CD4-positive, CD25-positive, alpha-beta regulatory T cell (primary cell): Measurements from ENCODE around the gene TSPEAR. TPM values are rescaled to one million over a fixed set of nuclear protein-coding genes. Genes with fewer than 3 reads are reported as not detected.
A peak's percentile ranks its signal among the peaks of the same experiment; 100 is the strongest.

Experiments
- ATAC-seq, 2 donors: fragments of 150-1000 bp; cut with Tn5 transposase; one replicate each; pipeline ENCODE4 v1.10.0; 2021; ENCODE audit warnings: low read depth in 2 of 2, moderate number of reproducible peaks in 2 of 2, moderate library complexity in 1 of 2
- DNase-seq, 3 donors: peaks; one replicate each; pipeline versions ENCODE4 v3.0.0 to v3.0.0-alpha.2; 2012 to 2022; ENCODE audit warnings: mixed read lengths in 1 of 3
- H3K27ac ChIP-seq: one replicate; pipeline ENCODE4 v1.7.0; 2013; ENCODE audit warnings: mild to moderate bottlenecking, low read length; ENCODE audit not compliant: insufficient read depth, poor library complexity, severe bottlenecking
- H3K27me3 ChIP-seq: one replicate; pipeline ENCODE4 v1.7.0; 2013; ENCODE audit warnings: low read length; ENCODE audit not compliant: control insufficient read depth, insufficient read depth
- H3K36me3 ChIP-seq: one replicate; pipeline ENCODE4 v1.7.0; 2013; ENCODE audit warnings: mild to moderate bottlenecking, low read length, moderate library complexity; ENCODE audit not compliant: control insufficient read depth, insufficient read depth
- H3K4me1 ChIP-seq: 2 replicates; pipeline ENCODE4 v1.7.0; 2013; ENCODE audit warnings: mild to moderate bottlenecking, low read length; ENCODE audit not compliant: insufficient read depth, control insufficient read depth, poor library complexity, severe bottlenecking
- H3K4me3 ChIP-seq: one replicate; pipeline ENCODE4 v1.7.0; 2013; ENCODE audit warnings: low read depth, mild to moderate bottlenecking, low read length, moderate library complexity
- H3K9me3 ChIP-seq, 2 experiments: 1 replicate in 1 of 2; 2 replicates in 1 of 2; pipeline ENCODE4 v1.7.0; 2013; ENCODE audit warnings: low read length in 2 of 2, mild to moderate bottlenecking in 1 of 2, moderate library complexity in 1 of 2; ENCODE audit not compliant: control insufficient read depth in 2 of 2
- H3K27ac Mint-ChIP-seq, 3 donors: one replicate each; pipeline ENCODE4 v1.8.0; 2020 to 2022; ENCODE audit warnings: mild to moderate bottlenecking in 3 of 3, mixed read lengths in 3 of 3, moderate library complexity in 2 of 3
- H3K27me3 Mint-ChIP-seq: one replicate; pipeline ENCODE4 v1.8.0; 2022; ENCODE audit warnings: mild to moderate bottlenecking, mixed read lengths
- H3K36me3 Mint-ChIP-seq: one replicate; pipeline ENCODE4 v1.8.0; 2020; ENCODE audit warnings: mixed read lengths
- H3K4me1 Mint-ChIP-seq, 4 donors: one replicate each; pipeline ENCODE4 v1.8.0; 2020 to 2022; ENCODE audit warnings: mixed read lengths in 4 of 4, mild to moderate bottlenecking in 1 of 4
- H3K4me3 Mint-ChIP-seq, 4 donors: one replicate each; pipeline ENCODE4 v1.8.0; 2020 to 2022; ENCODE audit warnings: mild to moderate bottlenecking in 4 of 4, mixed read lengths in 4 of 4, moderate library complexity in 3 of 4
- H3K9me3 Mint-ChIP-seq, 7 donors: one replicate each; pipeline ENCODE4 v1.8.0; 2020 to 2022; ENCODE audit warnings: mixed read lengths in 7 of 7, mild to moderate bottlenecking in 3 of 7, moderate library complexity in 2 of 7
- polyA plus RNA-seq, 4 donors: library from polyadenylated mRNA; unstranded; fragments of 300-500 nt; fragmentation: Illumina TruSeq; gene quantifications; one replicate each; pipeline ENCODE4 v1.2.3, GENCODE V29; 2021
- total RNA-seq: library from RNA; stranded (reverse); gene quantifications from one replicate; pipeline ENCODE4 v1.2.3, GENCODE V29; 2022

Gene TSPEAR
- total and polyA plus RNA-seq, 5 donors from 2014 or later = 0.05 TPM; not detected in 4

- no peaks in the 10 kb centered on the region for H3K36me3 Mint-ChIP-seq
- DNase-seq = no peak
Measured at GRCh38 chr21:44523567-44524413, 187.6 kb downstream of the TSPEAR start.

GRCh38 chr21:44522753-44523204, 188.6 kb downstream of the TSPEAR start:
- no peak overlapping the region for H3K27ac ChIP-seq
- no peaks in the 10 kb centered on the region for H3K4me1 ChIP-seq
- DNase-seq (no peak), ATAC-seq (no peak)
- H3K9me3 ChIP-seq = no peaks in the 10 kb centered on the region
- no peak overlapping the region for H3K4me3 ChIP-seq
- Mint-ChIP-seq H3K4me3 (no peak overlapping the region), H3K9me3 (no peaks in the 10 kb centered on the region), H3K36me3 (no peaks in the 10 kb centered on the region), H3K27me3 (peaks cover 4% of the 10 kb centered on the region), H3K4me1 (no peaks in the 10 kb centered on the region), H3K27ac (no peak overlapping the region)
- no peaks in the 10 kb centered on the region for H3K36me3 ChIP-seq
- no peaks in the 10 kb centered on the region for H3K27me3 ChIP-seq

More at GRCh38 chr21:44523567-44524413, 187.6 kb downstream of the TSPEAR start:
- H3K36me3 ChIP-seq = no peaks in the 10 kb centered on the region
- ATAC-seq = no peak
- H3K27me3 ChIP-seq = no peaks in the 10 kb centered on the region
- Mint-ChIP-seq H3K27ac (no peak overlapping the region), H3K27me3 (no peaks in the 10 kb centered on the region), H3K9me3 (no peaks in the 10 kb centered on the region), H3K4me1 (no peaks in the 10 kb centered on the region), H3K4me3 (no peak overlapping the region)
- H3K27ac ChIP-seq = no peak overlapping the region
- H3K9me3 ChIP-seq = no peaks in the 10 kb centered on the region
- no peaks in the 10 kb centered on the region for H3K4me1 ChIP-seq
- no peak overlapping the region for H3K4me3 ChIP-seq

- H3K27ac ChIP-seq = no peak overlapping the region
- H3K27me3 ChIP-seq = no peaks in the 10 kb centered on the region
- H3K4me1 Mint-ChIP-seq = peaks cover 0 to 1% (median 0%) of the 10 kb centered on the region in 4 donors
- H3K27me3 Mint-ChIP-seq = peaks cover 5% of the 10 kb centered on the region
- H3K4me3 ChIP-seq = no peak overlapping the region
- no peaks in the 10 kb centered on the region for H3K36me3 Mint-ChIP-seq
- no peaks in the 10 kb centered on the region for H3K36me3 ChIP-seq
- no peaks in the 10 kb centered on the region for H3K9me3 Mint-ChIP-seq
- ATAC-seq = no peak
- no peak overlapping the region for H3K27ac Mint-ChIP-seq
- H3K4me1 ChIP-seq = no peaks in the 10 kb centered on the region
- H3K4me3 Mint-ChIP-seq = no peak overlapping the region
- no peak for DNase-seq
- H3K9me3 ChIP-seq = no peaks in the 10 kb centered on the region
Measured at GRCh38 chr21:44521928-44522752, 189.2 kb downstream of the TSPEAR start.

- no peaks in the 10 kb centered on the region for H3K4me1 ChIP-seq
- Mint-ChIP-seq H3K4me3 (no peak overlapping the region), H3K9me3 (no peaks in the 10 kb centered on the region), H3K27me3 (peaks cover 8% of the 10 kb centered on the region), H3K36me3 (no peaks in the 10 kb centered on the region), H3K27ac (no peak overlapping the region), H3K4me1 (peaks cover 0 to 6% (median 2%) of the 10 kb centered on the region in 4 donors)
- H3K9me3 ChIP-seq = no peaks in the 10 kb centered on the region
- no peak for DNase-seq
- no peaks in the 10 kb centered on the region for H3K27me3 ChIP-seq
- no peak overlapping the region for H3K4me3 ChIP-seq
- H3K36me3 ChIP-seq = no peaks in the 10 kb centered on the region
- ATAC-seq = no peak
- no peak overlapping the region for H3K27ac ChIP-seq
Measured at GRCh38 chr21:44521301-44521927, 190.0 kb downstream of the TSPEAR start.

- H3K4me1 Mint-ChIP-seq = peaks cover 0 to 6% (median 2%) of the 10 kb centered on the region in 4 donors
- H3K27ac ChIP-seq = no peak overlapping the region
- peak overlapping the region in 1 of 3 donors; percentile 62 for H3K27ac Mint-ChIP-seq
- H3K9me3 Mint-ChIP-seq = no peaks in the 10 kb centered on the region
- H3K4me3 Mint-ChIP-seq = no peak overlapping the region
- H3K4me1 ChIP-seq = no peaks in the 10 kb centered on the region
- no peaks in the 10 kb centered on the region for H3K27me3 ChIP-seq
- no peak for DNase-seq
- peaks cover 8% of the 10 kb centered on the region for H3K27me3 Mint-ChIP-seq
- ATAC-seq = no peak
- H3K36me3 Mint-ChIP-seq = no peaks in the 10 kb centered on the region
- H3K4me3 ChIP-seq = no peak overlapping the region
- H3K36me3 ChIP-seq = no peaks in the 10 kb centered on the region
- no peaks in the 10 kb centered on the region for H3K9me3 ChIP-seq
Measured at GRCh38 chr21:44520326-44521300, 190.8 kb downstream of the TSPEAR start.

- Mint-ChIP-seq H3K27ac (peak overlapping the region in 2 of 3 donors; percentile 62 to 65), H3K9me3 (peaks cover 0 to 2% (median 0%) of the 10 kb centered on the region in 7 donors)
- no peak for ATAC-seq
Measured at GRCh38 chr21:44519346-44520325, 191.7 kb downstream of the TSPEAR start.

More at GRCh38 chr21:44519346-44520325, 191.7 kb downstream of the TSPEAR start:
- no peak overlapping the region for H3K4me3 ChIP-seq
- H3K4me1 ChIP-seq = no peaks in the 10 kb centered on the region
- H3K27me3 Mint-ChIP-seq = peaks cover 8% of the 10 kb centered on the region
- no peaks in the 10 kb centered on the region for H3K9me3 ChIP-seq
- DNase-seq = no peak
- H3K27me3 ChIP-seq = no peaks in the 10 kb centered on the region
- no peak overlapping the region for H3K27ac ChIP-seq
- no peaks in the 10 kb centered on the region for H3K36me3 ChIP-seq
- no peak overlapping the region for H3K4me3 Mint-ChIP-seq
- peaks cover 0 to 6% (median 2%) of the 10 kb centered on the region in 4 donors for H3K4me1 Mint-ChIP-seq
- H3K36me3 Mint-ChIP-seq = no peaks in the 10 kb centered on the region
